ENCODE data around the gene TMEM204.

Gene TMEM204

DNA sequence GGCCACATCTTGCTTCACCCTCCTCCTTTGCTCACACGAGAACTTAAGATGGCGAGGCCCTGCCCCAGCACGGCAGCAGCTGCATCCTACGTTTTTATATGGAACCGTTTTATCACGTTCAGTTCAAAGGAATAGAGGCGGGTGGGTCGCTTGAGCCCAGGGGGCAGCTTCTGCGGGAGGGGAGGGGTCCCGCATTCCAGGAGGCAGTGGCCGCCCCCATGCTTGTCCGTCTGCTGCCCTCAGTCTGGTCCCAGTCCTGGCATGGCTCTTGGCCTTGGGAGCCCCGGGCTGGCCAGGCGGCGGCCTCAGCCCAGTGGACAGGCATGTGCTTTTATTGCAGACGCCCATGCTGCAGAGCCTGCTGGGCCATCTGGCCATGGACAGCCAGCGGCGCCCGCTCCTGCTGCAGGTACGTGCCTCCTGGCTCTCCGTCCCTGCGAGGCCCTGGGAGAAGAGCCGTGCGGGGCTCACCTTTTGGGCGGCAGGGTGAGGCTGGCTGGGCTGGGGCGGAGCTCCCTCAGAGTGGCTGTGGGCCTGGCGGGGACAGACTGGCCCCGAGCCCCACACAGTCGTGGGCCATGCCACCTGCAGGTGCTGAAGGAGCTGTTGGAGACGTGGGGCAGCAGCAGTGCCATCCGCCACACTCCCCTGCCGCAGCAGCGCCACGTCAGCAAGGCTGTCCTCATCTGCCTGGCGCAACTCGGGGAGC lies 33.6 kb upstream of the TMEM204 start:
- DNase-seq (ENCODE audit: low read depth): no peak

GRCh38 chr16:1500465-1501150 lies 32.9 kb upstream of the TMEM204 start:
- DNase-seq (ENCODE audit: low read depth): no peak

DNA sequence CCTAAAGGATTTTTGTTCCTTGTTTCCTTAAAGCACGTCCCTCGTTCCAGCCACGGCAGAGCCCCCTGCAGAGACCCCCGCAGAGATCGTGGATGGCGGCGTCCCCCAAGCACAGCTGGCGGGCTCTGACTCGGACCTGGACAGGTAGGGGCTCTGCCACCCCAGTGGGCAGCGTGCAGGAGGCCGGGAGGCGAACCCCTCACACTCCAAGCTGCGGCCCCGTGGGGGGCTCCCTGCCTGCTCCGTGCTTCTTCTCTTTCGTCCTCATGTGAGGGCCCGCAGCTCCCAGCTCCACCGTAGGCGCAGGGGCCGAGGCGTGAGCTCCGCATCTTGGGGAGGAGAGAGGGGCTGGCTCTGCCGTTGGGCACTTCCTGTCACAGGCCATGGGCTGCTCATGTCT lies 31.8 kb upstream of the TMEM204 start:
- no peak for DNase-seq (ENCODE audit: low read depth)

DNA sequence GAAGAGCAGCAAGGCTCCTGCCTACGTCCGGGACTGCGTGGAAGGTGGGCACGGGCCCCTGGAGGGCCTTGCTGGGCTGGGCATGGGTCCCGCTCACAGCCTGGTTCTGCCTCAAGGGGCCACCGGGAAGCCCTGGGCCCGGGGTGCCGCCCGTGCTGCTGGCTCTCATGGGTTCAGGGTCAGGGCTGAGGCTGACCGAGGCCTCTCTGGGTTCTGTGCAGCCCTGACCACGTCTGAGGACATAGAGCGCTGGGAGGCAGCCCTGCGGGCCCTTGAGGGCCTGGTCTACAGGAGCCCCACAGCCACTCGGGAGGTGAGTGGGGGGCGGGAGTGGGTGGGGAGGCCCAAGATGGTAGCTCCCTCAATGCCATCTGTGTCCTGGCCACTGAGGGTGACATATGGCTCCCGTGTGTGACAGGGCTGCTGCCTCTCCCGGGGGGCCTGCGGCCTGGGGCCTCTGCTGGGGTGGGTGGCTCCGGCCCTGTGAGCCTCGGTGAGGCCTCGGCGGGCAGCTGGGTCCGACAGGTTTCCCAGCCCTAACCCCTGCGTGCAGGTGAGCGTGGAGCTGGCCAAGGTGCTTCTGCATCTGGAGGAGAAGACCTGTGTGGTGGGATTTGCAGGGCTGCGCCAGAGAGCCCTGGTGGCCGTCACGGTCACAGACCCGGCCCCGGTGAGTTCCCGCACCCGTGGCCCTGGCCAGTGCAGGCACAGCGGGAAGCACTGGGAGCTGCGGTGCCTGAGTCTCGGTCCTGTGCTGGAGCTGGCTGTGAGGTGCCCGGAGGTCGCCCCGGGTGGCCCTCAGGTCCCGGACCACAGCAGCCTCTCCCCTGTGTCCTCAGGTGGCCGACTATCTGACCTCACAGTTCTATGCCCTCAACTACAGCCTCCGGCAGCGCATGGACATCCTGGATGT lies 31.1 kb upstream of the TMEM204 start:
- DNase-seq (ENCODE audit: low read depth): no peak

DNA sequence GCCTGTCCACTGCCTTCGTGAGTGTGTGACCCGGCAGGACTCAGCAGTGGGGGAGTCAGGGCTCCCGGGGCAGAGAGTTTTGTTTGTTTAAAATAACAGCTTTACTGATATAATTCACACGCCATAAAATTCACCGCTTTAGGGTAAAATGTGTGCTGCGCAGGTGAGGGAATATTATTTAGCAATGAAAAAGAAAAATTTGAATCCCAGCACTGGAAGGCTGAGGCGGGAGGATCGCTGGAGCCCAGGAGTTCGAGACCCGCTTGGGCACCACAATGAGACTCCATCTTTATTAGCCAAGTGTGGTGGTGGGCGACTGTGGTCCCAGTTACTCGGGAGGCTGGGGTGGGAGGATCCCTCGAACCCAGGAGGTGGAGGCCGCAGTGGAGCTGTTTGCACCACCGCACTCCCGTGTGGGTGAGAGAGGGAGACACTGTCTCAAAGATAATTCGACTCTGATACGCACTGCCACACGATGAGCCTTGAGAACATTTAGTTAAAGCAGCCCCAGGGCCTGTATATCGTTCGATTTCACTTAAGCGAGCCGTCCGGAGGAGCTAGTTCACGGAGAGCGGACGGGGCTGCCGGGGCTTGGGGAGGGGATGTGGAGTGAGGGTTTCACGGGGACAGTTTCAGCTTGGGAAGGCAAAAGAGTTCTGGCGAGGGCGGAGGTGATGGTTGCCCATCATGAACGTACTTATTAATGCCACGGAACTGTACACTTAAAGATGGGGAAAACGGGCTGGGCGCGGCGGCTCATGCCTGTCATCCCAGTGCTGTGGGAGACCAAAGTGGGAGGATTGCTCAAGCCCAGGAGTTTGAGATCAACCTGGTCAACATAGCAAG lies 30.1 kb upstream of the TMEM204 start:
- DNase-seq (ENCODE audit: low read depth): no peak

GRCh38 chr16:1505073-1505844 lies 28.2 kb upstream of the TMEM204 start:
- no peak for DNase-seq (ENCODE audit: low read depth)

DNA sequence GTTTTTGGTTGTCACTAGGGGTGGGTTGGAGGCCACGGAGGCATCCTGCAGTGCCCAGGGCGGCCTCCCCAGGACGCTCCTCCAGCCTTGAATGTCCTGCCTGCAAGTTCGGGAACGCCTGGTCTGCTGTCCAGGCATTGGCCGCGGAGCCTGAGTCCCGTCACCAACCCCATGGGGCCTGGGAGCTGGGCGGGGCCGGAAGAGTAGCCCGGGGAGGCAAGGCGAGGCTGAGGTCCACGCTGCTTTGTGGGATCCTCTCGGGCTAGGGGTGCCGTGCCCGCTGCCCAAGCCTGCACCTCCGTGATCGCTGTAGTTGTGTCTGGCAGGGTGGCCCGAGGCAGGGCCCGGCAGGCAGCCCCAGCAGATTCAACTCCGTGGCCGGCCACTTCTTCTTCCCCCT lies 27.6 kb upstream of the TMEM204 start:
- DNase-seq (ENCODE audit: low read depth): no peak

DNA sequence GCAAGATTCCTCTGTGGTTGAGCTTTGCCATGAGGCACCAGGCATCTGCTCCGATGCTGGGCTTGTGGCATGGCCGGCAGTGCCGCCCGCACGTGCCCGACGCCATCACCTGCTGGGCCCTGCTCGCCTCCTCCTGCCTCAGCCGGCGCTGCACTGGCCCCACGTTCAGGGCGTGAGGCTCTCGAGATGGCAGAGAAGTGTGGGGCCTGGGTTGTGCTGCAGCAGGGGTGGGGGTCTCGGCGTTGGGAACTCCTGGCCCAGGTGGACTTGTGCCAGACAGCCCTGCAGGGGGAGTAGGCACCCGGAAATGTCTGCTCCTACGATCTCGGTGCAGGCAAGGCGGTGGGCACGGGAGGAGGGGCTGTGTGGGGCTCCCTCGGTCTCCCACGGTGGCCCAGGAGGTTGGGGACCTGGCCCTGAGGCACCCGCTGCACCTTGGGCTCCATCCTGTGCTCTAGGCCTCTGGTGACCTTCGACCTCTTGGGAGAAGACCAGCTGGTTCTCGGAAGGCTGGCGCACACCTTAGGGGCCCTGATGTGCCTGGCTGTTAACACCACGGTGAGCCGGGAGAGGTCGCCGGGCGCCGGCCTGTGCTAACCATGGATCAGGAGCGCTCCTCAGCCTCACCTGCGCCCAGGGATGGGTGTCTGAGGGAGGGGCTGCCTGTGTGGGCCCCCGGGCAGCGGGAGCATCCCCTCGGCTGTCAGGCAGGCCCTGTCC lies 26.8 kb upstream of the TMEM204 start:
- no peak for DNase-seq (ENCODE audit: low read depth)

DNA sequence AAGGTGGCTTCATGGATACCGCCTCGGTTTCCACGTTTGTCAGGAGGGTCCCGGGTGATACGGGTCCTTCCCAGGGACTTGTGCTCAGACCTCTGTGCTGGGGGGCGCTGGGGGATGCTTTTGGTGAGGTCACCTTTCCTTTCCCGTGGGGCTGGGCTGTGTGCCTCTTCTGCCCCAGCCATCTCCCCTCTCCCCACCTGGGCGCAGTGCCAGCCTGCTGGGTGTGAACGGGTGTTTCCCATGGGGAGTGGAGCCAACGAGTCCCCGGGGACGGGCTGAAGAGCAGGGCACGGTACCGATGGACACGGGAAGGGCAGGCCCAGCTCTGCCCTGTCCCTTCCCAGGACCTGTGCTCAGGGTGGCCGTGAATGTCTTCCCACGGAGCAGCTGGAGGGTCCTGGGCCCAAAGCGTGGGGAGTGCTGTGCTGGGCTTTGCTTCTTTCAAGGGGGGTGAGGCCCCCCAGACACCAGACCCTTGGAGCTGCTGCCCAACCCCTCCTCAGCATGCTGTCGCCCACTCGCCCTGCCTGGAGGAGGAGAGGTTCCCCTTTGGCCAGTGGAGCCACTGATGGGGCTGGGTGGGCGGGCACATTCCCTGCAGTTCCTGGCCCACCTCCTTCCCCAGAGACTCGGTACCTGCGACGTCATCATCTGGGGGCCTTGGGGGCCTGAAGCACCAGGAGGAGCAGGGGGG lies 24.8 kb upstream of the TMEM204 start:
- no peak for DNase-seq (ENCODE audit: low read depth)

DNA sequence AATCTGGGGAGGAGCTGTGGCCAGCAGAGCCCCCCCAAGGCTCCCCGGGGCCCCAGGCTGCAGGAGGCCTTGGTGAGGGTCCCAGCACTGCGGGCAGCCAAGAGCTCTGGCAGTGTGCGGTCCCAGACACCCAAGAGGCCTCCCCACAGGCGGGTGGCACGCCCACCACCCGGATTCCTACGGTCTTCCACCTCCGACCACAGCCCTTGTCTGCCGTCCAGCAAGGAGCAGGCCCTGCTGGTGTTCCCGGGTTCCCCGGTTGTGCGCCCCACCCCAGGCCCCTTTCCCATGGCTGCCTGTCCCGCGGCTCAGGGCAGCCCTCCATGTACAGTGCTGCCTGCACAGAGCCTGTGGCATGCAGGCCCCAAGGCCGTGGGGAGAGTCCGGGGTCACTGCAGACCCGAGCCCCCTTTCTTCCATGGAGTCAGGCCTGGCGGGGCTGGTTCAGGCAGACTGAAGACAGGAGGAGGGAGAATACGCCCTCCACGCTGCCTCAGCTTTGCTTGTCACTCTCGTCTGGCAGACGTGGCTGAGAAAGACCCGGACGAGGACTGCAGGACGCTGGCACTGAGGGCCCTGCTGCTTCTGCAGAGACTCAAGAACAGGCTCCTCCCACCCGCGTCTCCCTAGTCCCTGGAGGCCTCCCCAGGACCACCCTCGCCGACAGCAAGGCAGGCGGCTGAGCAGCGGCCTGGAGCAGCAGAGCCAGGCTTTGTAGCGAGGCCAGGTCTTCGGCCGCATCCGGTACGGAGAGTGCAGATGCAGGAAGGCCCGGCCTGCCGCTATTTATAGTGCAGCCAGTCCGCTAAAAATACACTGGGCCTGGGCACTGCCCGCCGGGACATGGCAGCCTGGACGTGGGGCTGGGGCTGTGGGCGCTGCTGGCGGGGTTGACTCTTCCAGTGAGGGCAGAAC lies 23.9 kb upstream of the TMEM204 start:
- no peak for DNase-seq (ENCODE audit: low read depth)

- no peak for DNase-seq (ENCODE audit: low read depth)
Observed at GRCh38 chr16:1510272-1510671, 23.2 kb upstream of the TMEM204 start.

DNA sequence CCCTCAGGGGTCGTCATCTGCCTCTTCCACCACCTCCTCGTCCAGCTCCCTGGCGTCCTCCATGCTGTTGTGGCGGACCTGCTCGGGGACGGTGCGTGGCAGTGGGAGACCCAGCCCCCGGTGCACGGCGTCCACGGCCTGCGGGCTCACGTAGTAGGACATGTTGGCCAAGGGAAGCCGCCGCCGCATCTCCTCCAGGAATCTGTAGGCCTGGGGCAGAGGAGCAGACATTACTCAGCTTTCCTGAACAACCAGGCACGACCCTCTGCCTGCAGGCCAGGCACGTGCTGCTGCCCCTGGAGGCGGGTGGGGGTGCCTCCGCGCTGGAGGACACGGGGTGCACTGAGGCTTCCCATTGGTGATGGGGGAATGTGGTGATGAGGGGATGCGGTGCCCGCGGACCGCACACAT lies 22.5 kb upstream of the TMEM204 start:
- DNase-seq (ENCODE audit: low read depth): no peak

GRCh38 chr16:1511662-1512569 lies 21.6 kb upstream of the TMEM204 start:
- no peak for DNase-seq (ENCODE audit: low read depth)

DNA sequence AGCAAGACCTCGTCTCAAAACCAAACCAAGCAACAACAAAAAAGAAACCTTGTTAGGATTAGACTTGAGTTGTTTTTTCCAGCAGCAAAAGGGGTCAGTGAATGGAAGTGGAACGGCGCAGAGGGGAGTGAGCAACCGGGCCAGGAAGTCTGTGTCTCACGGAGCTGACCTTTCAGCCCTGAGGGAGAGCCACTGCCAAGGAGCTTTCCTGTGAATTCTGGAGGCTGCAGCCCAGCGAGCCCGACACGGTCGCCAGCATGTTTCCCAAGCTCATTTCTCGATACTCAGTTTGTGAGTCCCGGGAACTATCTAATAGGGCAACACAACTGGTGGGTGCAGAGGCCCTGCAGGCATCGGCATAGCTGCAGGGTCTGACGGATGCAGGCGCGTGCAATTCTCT lies 20.7 kb upstream of the TMEM204 start:
- no peak for DNase-seq (ENCODE audit: low read depth)

GRCh38 chr16:1514507-1514906 lies 19.0 kb upstream of the TMEM204 start:
- no peak for DNase-seq (ENCODE audit: low read depth)

- no peak for DNase-seq (ENCODE audit: low read depth)
Observed at GRCh38 chr16:1518626-1519135, 14.8 kb upstream of the TMEM204 start.

GRCh38 chr16:1519831-1520230 lies 13.6 kb upstream of the TMEM204 start:
- no peak for DNase-seq (ENCODE audit: low read depth)
